Right lobe of liver (tissue), 4 donors: ENCODE results near the gene SUFU.

ENCODE experiments used
- CTCF ChIP-seq, 4 donors: fragments of 200-600 bp in 3 of 4; fragments of 450-650 bp in 1 of 4; IDR thresholded peaks; one replicate each; pipeline versions ENCODE4 v1.5.1 to v1.8.0; 2016 to 2022; ENCODE audit warnings: antibody characterized with exemption in 4 of 4, mild to moderate bottlenecking in 2 of 4
- POLR2A ChIP-seq: fragments of 450-650 bp; IDR thresholded peaks from one replicate; pipeline ENCODE4 v1.6.1; 2017; ENCODE audit warnings: antibody characterized with exemption, mild to moderate bottlenecking
- donor health status: DM: no; HTN: no; CAD: no.
- donor health status: DM: no; HTN: no; CAD: no.
- donor health status: DM: no; HTN: yes; CAD: no.

GRCh38 chr10:102550636-102551210 lies 47.0 kb downstream of the SUFU start:
- TF ChIP-seq CTCF (IDR thresholded peaks at IDR 0.05) (no peak), POLR2A (no peak)
